Femur (tissue), 1 donor: ENCODE measurements around the gene PTPRQ.
"Not testable (repeated sequence)": the region's sequence is repeated elsewhere in the genome, so short reads cannot be mapped to it uniquely, and the experiment has no call there.

Source experiments
- DNase-seq: peaks from one replicate; pipeline ENCODE4 v3.0.0-alpha.2; 2017

Gene PTPRQ, protein sequence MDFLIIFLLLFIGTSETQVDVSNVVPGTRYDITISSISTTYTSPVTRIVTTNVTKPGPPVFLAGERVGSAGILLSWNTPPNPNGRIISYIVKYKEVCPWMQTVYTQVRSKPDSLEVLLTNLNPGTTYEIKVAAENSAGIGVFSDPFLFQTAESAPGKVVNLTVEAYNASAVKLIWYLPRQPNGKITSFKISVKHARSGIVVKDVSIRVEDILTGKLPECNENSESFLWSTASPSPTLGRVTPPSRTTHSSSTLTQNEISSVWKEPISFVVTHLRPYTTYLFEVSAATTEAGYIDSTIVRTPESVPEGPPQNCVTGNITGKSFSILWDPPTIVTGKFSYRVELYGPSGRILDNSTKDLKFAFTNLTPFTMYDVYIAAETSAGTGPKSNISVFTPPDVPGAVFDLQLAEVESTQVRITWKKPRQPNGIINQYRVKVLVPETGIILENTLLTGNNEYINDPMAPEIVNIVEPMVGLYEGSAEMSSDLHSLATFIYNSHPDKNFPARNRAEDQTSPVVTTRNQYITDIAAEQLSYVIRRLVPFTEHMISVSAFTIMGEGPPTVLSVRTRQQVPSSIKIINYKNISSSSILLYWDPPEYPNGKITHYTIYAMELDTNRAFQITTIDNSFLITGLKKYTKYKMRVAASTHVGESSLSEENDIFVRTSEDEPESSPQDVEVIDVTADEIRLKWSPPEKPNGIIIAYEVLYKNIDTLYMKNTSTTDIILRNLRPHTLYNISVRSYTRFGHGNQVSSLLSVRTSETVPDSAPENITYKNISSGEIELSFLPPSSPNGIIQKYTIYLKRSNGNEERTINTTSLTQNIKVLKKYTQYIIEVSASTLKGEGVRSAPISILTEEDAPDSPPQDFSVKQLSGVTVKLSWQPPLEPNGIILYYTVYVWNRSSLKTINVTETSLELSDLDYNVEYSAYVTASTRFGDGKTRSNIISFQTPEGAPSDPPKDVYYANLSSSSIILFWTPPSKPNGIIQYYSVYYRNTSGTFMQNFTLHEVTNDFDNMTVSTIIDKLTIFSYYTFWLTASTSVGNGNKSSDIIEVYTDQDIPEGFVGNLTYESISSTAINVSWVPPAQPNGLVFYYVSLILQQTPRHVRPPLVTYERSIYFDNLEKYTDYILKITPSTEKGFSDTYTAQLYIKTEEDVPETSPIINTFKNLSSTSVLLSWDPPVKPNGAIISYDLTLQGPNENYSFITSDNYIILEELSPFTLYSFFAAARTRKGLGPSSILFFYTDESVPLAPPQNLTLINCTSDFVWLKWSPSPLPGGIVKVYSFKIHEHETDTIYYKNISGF (N-terminal part only)

DNA sequence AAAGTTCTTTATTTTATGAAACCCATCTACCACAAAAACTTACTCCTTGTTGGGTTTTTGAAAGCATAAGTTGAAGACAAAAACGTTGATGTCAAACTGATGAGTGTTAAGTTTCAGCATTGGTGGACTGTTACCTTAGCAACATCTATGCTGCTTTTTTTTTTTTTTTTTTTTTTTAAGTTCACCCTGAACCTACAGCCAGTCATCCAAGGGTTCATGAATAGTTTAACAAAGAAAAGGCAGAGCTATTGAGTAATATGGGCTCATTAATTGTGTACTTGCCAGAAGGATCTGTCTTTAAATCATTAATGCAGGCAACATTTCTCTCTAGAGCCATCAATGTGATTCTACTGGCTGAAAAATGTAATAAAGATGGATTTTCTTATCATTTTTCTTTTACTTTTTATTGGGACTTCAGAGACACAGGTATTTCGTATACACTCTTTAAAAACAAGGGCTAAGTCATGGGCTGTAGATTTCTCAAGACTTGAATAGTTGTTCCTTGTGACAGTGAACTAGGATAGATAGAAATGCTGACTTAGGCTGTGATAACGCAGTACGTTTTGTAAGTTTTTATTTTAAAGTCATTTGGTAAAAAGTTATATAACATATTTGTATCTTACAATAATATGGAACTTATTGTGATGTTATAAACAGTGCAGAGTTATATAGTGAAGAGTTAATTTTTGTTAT, at the start of gene PTPRQ:
TSS of gene PTPRQ (plus strand) at position 262 of the 693 bp plus-strand sequence. CDS start at position 373, 111 bp downstream.
- DNase-seq, result no peak

GRCh38 chr12:80400571-80400991, 43.5 kb upstream of the PTPRQ start:
- DNase-seq, result peak; percentile 24

GRCh38 chr12:80401191-80401590, 42.8 kb upstream of the PTPRQ start:
- no peak for DNase-seq

GRCh38 chr12:80404629-80405028, 39.4 kb upstream of the PTPRQ start:
- no peak for DNase-seq

DNA sequence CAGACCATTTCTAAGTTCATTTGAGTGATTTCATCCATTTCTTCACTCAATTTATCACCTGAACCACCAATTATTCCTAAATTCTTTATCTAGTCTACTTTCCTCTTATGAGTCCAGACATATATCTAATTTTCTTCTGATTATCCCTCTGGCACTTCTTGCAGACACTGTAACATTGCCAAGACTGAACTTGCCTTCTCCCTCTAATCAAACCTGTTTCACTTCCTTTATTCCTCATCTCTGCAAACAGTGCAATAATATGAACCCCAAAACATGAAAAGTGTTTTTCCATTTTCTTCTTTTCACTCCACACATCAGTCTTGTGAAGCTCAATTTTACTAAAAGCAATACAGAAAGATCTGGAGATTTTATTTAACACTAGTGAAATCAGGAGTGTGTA, 37.8 kb upstream of the PTPRQ start:
- no peak for DNase-seq

DNA sequence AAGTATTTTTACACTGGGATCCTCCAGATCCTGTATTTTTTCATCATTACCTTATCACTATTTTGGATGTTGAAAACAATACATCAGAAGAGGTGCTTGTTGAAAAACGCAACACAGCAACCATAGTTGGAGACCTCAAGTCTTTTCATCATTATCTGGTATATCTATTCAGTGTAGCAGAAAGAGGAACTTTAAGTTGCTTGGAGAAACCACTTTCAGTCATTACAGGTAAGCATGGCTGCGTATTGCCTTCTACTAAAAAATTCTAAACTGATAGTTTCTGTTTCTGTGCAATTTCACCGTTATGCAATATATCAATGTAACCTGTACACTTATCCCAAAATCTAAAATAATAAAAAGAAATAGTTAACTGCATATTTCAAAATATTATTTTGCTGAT, 32.2 kb upstream of the PTPRQ start:
- no peak for DNase-seq

DNA sequence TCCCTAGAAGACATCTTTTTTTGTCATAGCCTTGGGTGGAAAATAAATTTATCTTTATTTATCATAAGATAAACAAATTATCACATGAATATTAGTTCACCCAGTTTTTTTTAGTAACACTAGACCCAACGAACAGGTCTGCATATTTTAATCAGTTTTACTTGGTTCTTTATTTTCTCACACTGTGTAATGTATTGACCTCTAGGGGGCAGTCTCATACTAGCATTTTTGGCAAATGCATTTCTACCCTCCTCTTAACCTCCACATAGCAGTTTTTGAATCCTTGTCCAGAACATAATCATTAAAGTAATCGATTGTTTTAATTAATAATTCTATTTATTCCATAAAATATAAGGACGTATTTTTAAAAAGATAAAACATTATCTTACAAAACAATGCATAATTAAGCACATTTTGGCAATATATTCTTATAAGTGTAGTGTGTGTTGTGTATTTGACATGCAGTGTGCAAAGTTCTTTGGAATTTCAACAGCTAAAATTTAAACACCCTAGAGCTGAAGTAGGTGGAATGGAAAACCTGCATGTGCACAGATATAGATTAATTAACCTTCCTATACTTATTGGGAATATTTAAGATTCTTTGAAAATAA, 31.6 kb upstream of the PTPRQ start:
- no peak for DNase-seq

- no peak for DNase-seq
Measured at GRCh38 chr12:80413462-80413861, 30.6 kb upstream of the PTPRQ start.

- DNase-seq, result no peak
Measured at GRCh38 chr12:80415466-80415865, 28.6 kb upstream of the PTPRQ start.

DNA sequence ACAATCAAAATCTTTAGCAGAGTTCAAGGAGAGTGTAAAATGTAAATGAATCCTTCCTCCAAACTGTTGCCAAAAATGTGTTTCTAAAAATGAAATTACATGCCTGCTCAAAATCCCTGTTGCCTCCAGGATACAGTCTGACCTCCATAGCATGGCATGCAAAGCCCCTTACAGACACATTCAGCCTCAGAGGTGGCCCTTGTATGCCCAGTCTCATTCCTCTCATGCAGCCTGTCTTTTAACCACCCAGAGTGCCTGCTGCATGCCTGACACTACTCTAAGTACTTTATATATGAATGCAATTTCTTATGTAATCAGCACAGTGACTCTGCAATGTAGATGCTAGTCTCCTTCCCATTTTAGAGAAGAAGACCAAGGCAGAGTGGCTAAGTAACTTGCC, 24.4 kb upstream of the PTPRQ start:
- peak; percentile 33 for DNase-seq

GRCh38 chr12:80420075-80420474, 24.0 kb upstream of the PTPRQ start:
- DNase-seq, result no peak

- DNase-seq, result no peak
Measured at GRCh38 chr12:80422550-80422949, 21.5 kb upstream of the PTPRQ start.

GRCh38 chr12:80432061-80432460, 12.0 kb upstream of the PTPRQ start:
- DNase-seq, result no peak

DNA sequence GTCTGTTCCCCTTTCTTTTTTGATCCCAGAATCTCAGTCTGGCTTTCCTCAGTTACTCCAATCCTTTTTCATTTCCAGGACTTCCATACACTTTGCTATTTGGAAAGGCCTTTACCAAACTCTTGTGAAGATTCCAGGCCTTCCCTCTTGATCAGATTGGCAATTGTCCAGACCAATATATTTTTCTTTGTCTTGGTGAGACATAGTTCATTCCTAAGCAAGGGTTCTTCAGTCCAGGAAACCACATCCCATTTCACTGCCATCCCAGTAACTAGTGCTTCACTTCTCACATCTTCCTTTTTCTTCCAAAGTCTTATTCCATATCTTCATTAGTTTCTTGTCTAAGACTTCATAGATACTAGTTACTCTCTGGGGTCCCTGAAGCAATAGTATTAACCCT, 2.1 kb upstream of the PTPRQ start:
- no peak for DNase-seq

DNA sequence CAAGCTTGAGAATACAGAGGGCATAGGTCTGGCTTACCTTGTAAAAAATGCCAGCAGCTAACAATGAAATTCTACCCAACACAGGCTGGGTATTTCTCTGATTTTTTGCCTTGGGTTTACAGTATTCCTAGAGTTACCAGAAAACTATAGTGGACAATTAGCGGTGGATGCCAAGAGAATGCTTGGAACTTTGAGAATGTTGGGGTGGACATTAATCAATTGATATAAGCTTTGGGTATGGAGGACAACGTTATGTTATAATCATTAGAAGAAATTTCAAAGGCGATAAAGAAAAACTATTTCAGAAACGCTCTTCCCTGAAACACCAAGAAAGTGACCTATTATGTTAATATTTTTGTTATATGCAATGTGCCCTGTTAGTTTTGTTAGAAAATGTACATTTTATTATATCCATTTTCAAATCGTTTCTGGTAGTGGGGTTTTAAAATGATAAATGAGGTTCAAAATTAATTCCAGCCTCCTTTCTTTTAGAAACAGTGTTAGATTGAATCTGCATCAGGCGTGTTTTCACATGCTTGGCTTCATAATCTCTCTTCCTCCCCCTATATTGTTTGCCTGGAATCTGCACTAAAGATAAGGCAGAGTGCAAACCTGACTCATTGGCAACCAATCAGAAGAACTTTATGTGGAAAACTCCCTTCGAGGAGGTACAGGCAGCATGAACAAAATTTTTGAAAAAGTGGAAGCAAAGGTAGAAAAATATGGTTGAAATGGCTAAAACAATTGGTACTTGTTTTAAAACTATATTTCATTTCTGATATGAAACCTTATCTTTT, 1.4 kb upstream of the PTPRQ start:
- no peak for DNase-seq

DNA sequence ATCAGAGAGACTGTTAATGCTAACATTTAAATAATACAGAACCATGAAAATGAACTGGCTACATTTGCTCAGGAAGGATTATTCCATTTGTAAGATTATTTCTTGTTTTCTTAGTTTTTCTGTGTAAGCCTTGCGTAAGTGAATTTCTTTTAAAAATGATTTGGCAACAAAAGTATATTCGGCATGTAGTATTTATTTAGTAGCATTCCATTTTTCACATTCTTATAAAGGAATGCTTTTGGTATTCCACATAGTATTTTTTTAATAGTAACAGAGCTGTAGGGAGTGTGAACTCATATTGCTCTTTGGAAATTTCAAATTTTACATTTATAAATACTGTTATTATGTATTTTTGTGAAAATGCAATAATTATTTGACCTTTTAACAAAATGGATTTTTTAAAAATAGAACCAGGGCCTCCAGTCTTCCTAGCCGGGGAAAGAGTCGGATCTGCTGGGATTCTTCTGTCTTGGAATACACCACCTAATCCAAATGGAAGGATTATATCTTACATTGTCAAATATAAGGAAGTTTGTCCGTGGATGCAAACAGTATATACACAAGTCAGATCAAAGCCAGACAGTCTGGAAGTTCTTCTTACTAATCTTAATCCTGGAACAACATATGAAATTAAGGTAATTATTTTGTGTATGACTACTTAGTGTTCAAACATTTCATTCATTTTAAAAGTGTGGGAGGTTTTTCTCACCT, 1.2 kb downstream of the PTPRQ start:
- no peak for DNase-seq

- DNase-seq, result no peak
Measured at GRCh38 chr12:80456513-80456912, 12.5 kb downstream of the PTPRQ start.

- no peak for DNase-seq
Measured at GRCh38 chr12:80460972-80461371, 16.9 kb downstream of the PTPRQ start.

- DNase-seq, result not testable (repeated sequence)
Measured at GRCh38 chr12:80461851-80462250, 17.8 kb downstream of the PTPRQ start.

DNA sequence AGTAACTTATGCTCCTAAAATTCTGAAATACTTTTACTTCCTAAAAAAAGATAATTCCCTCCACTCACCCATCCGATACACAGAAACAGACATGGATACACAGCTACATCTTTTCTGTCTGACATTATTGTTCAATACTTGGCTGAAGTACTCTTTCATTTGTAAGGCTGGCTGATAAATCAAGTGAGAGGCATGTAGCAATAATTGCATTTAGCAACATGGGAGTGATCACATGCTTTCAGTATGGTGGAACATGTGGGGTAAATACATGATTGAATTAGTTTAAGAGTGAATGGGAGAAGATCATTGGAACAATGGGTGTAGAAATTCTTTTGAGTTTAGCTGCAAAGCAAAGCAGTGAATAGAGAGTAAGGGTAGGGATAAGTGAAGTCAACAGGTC, 25.6 kb downstream of the PTPRQ start:
- DNase-seq, result no peak
